Fibroblast of mammary gland (primary cell): ENCODE measurements around the gene AMN.

Source experiments
- DNase-seq: peaks from one replicate; pipeline ENCODE4 v3.0.0-alpha.2; 2010; ENCODE audit warnings: low read depth
- H3K4me3 ChIP-seq: 2 replicates; pipeline ENCODE4 v1.5.1; 2011; ENCODE audit warnings: low read depth, mild to moderate bottlenecking, low read length, moderate library complexity; ENCODE audit not compliant: control insufficient read depth
- CTCF ChIP-seq: conservative IDR thresholded peaks from 2 replicates; pipeline ENCODE4 v1.5.1; 2011; ENCODE audit warnings: low read depth, low read length, inconsistent platforms; ENCODE audit not compliant: control insufficient read depth, insufficient read depth

AMN gene

GRCh38 chr14:102944448-102945330 lies 22.2 kb downstream of the AMN start:
- no peak for DNase-seq
- no peak for TF ChIP-seq CTCF
- H3K4me3 ChIP-seq: no peak overlapping the region

GRCh38 chr14:102945346-102946130 lies 23.1 kb downstream of the AMN start:
- DNase-seq: peak; percentile 25
- TF ChIP-seq CTCF: no peak
- H3K4me3 ChIP-seq: no peak overlapping the region

GRCh38 chr14:102947321-102948103 lies 25.0 kb downstream of the AMN start:
- no peak overlapping the region for H3K4me3 ChIP-seq
- no peak for TF ChIP-seq CTCF
- no peak for DNase-seq

GRCh38 chr14:102948698-102949061 lies 26.2 kb downstream of the AMN start:
- no peak for DNase-seq
- H3K4me3 ChIP-seq: no peak overlapping the region
- no peak for TF ChIP-seq CTCF

- no peak for DNase-seq
Measured at GRCh38 chr14:102949062-102949800, 26.8 kb downstream of the AMN start.

More at GRCh38 chr14:102949062-102949800, 26.8 kb downstream of the AMN start:
- no peak for TF ChIP-seq CTCF
- no peak overlapping the region for H3K4me3 ChIP-seq
